Measurements from ENCODE around the gene CHDH.

DNA sequence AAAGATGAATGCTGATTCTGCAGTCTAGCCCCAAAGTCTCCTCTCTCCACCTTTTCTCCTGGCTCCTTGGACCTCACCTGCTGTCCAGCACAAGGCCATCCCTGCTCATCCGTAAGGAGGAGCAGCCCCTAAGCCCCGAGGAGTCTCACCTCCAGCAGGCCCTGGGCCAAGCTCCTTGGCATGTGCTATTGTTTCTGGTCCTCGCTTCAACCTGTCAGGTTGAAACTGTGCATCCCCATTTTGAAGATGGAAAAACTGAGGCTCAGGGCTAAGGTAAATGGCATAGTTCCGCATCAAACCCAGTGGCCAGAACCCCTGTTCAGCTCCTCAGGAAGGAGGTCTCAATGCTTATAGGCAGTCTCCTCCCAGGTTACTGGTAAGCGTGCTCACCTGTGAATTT, 26.1 kb downstream of the CHDH start:
- TF ChIP-seq, protein P1, sequence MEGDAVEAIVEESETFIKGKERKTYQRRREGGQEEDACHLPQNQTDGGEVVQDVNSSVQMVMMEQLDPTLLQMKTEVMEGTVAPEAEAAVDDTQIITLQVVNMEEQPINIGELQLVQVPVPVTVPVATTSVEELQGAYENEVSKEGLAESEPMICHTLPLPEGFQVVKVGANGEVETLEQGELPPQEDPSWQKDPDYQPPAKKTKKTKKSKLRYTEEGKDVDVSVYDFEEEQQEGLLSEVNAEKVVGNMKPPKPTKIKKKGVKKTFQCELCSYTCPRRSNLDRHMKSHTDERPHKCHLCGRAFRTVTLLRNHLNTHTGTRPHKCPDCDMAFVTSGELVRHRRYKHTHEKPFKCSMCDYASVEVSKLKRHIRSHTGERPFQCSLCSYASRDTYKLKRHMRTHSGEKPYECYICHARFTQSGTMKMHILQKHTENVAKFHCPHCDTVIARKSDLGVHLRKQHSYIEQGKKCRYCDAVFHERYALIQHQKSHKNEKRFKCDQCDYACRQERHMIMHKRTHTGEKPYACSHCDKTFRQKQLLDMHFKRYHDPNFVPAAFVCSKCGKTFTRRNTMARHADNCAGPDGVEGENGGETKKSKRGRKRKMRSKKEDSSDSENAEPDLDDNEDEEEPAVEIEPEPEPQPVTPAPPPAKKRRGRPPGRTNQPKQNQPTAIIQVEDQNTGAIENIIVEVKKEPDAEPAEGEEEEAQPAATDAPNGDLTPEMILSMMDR (IDR thresholded peaks at IDR 0.05; ENCODE audit: borderline replicate concordance, extremely low read depth, low read length, poor library complexity, severe bottlenecking): no peak
- no peak for TF ChIP-seq EZH2 (IDR thresholded peaks at IDR 0.05; ENCODE audit: borderline replicate concordance, low read depth, low read length, severe bottlenecking)
